Smooth muscle cell (in vitro differentiated cells): ENCODE data around the gene TRIO. TPM values are rescaled to one million over a fixed set of nuclear protein-coding genes. Genes with fewer than 3 reads are reported as not detected.

Experiments used
- DNase-seq: peaks from one replicate; lab custom pipeline; 2025; ENCODE audit not compliant: unreplicated experiment; lab: John Stamatoyannopoulos, UW
- H2AFZ ChIP-seq: fragments of 200-600 bp; sonication (generic); 2 replicates; pipeline ENCODE4 v1.6.0; 2016; ENCODE audit warnings: antibody characterized with exemption, low read depth, mild to moderate bottlenecking
- H3F3A ChIP-seq: fragments of 200-600 bp; sonication (generic); 2 replicates; pipeline ENCODE4 v1.6.0; 2017; ENCODE audit warnings: antibody characterized with exemption, low read depth
- H3K27ac ChIP-seq: fragments of 200-600 bp; sonication (generic); 2 replicates; pipeline ENCODE4 v1.5.1; 2016; ENCODE audit warnings: low read depth, mild to moderate bottlenecking
- H3K27me3 ChIP-seq: fragments of 200-600 bp; sonication (generic); 2 replicates; pipeline ENCODE4 v1.6.1; 2016; ENCODE audit warnings: low read depth, mild to moderate bottlenecking
- H3K36me3 ChIP-seq: fragments of 200-600 bp; sonication (generic); 2 replicates; pipeline ENCODE4 v1.5.1; 2016; ENCODE audit warnings: low read depth
- H3K4me1 ChIP-seq: fragments of 200-600 bp; sonication (generic); 2 replicates; pipeline ENCODE4 v1.5.1; 2016; ENCODE audit warnings: low read depth
- H3K4me2 ChIP-seq: fragments of 200-600 bp; sonication (generic); 2 replicates; pipeline ENCODE4 v1.6.0; 2016; ENCODE audit warnings: mild to moderate bottlenecking
- H3K4me3 ChIP-seq: fragments of 200-600 bp; sonication (generic); 2 replicates; pipeline ENCODE4 v1.5.1; 2016; ENCODE audit warnings: mild to moderate bottlenecking
- H3K79me2 ChIP-seq: fragments of 200-600 bp; sonication (generic); 2 replicates; pipeline ENCODE4 v1.6.0; 2016; ENCODE audit warnings: low read depth, mild to moderate bottlenecking
- H3K9ac ChIP-seq: fragments of 200-600 bp; sonication (generic); 2 replicates; pipeline ENCODE4 v1.6.0; 2016; ENCODE audit warnings: low read depth
- H3K9me3 ChIP-seq: fragments of 200-600 bp; sonication (generic); replicated peaks from 2 replicates; pipeline ENCODE4 v1.5.1; 2016; ENCODE audit warnings: low read depth
- H4K20me1 ChIP-seq: fragments of 200-600 bp; sonication (generic); 2 replicates; pipeline ENCODE4 v1.6.0; 2016; ENCODE audit warnings: low read depth
- CTCF ChIP-seq: fragments of 200-600 bp; sonication (generic); IDR thresholded peaks from 2 replicates; pipeline ENCODE4 v1.5.1; 2017; ENCODE audit warnings: borderline replicate concordance, mild to moderate bottlenecking, antibody characterized with exemption; ENCODE audit not compliant: insufficient read depth, poor library complexity, severe bottlenecking
- WGBS: methylation state at CpG from one replicate; pipeline ENCODE4 v1.1.7; 2016; ENCODE audit warnings: low lambda C conversion rate; 5-methylcytosine and 5-hydroxymethylcytosine counted together
- polyA plus RNA-seq: library from polyadenylated mRNA; unstranded; fragments of >200 nt; fragmentation: Nextera tagmentation; extraction: Ambion mirVana; gene quantifications from 2 replicates; pipeline ENCODE4 v1.2.1, GENCODE V29; 2016
- total RNA-seq: library from RNA; depleted of rRNA; stranded (reverse); fragments of >200 nt; gene quantifications from 2 replicates; pipeline ENCODE4 v1.2.3, GENCODE V29; 2014

TRIO gene
- total and polyA plus RNA-seq, 2 experiments from 2014 or later = 10.2 to 118 TPM

DNA sequence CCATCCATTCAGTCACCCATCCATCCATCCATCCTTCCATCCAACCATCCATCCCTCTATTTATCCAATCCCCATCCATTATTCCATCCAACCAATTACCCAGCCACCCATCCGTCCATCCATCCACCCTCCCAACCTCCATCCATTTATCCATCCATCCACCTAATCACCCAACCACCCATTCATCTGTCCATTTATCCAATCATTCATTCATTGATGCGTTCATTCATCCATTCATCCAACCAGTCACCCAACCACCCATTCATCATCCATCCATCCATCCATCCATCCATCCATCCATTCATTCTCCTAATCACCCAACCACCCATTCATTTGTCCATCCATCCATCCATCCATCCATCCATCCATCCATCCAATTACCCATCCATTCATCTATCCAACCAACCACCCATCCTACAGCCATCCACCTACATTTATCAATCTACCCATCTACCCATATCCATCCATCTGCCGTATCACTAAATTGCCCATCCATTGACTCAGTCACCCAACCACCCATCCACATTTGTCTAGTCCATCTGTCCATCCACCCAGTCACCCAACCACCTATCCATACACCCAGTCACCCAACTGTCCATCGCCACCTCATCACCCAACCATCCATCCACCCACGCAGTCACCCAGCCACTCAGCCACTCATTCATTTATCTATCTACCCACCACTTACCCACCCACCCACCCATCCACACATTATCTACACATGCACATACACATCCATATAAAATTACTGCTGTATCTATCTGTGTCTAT, 165.4 kb downstream of the TRIO start:
- no peak overlapping the region for H3K4me3 ChIP-seq
- no peak overlapping the region for H3K4me2 ChIP-seq
- peaks cover 7% of the 10 kb centered on the region for H3F3A ChIP-seq
- no peaks in the 10 kb centered on the region for H3K27me3 ChIP-seq
- no peak overlapping the region for H2AFZ ChIP-seq
- WGBS = 100% methylated on average over 5 of the region's 5 CpGs
- no peaks in the 10 kb centered on the region for H3K9me3 ChIP-seq
- no peak overlapping the region for H3K9ac ChIP-seq
- H3K27ac ChIP-seq = no peak overlapping the region
- peaks cover 100% of the 10 kb centered on the region for H4K20me1 ChIP-seq
- peaks cover 21% of the 10 kb centered on the region for H3K36me3 ChIP-seq
- DNase-seq = no peak
- no peaks in the 10 kb centered on the region for H3K4me1 ChIP-seq
- H3K79me2 ChIP-seq = peaks cover 22% of the 10 kb centered on the region
- TF ChIP-seq CTCF = no peak

DNA sequence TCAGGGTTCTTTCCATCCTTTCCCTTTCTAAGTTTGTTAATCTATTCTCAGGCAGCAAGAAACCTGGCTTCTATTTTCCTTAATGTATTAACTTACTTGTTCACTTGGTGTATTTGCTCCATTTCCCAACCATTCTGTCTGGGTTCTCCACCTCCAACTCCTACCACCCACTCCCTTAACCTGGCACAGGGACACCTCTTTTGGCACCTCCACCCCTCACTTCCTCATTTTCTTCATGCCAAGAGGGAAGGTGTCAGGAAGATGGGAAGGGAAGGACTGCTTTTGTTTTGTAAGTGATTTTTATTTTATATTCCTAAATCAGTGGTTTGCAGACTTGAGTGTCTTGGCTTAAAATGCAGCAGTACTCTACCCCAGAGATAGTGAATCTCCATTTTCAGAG, 166.1 kb downstream of the TRIO start:
- H3K9me3 ChIP-seq = no peaks in the 10 kb centered on the region
- H3K79me2 ChIP-seq = peaks cover 20% of the 10 kb centered on the region
- H3K4me1 ChIP-seq = no peaks in the 10 kb centered on the region
- no peak overlapping the region for H2AFZ ChIP-seq
- no peak for DNase-seq
- no peak overlapping the region for H3K27ac ChIP-seq
- peaks cover 21% of the 10 kb centered on the region for H3K36me3 ChIP-seq
- H3K4me2 ChIP-seq = no peak overlapping the region
- H4K20me1 ChIP-seq = peaks cover 100% of the 10 kb centered on the region
- H3F3A ChIP-seq = peaks cover 2% of the 10 kb centered on the region
- no peak overlapping the region for H3K9ac ChIP-seq
- no peak overlapping the region for H3K4me3 ChIP-seq
- no peak for TF ChIP-seq CTCF
- no peaks in the 10 kb centered on the region for H3K27me3 ChIP-seq

GRCh38 chr5:14309878-14310531, 166.9 kb downstream of the TRIO start:
- Histone ChIP-seq H3K36me3 (peaks cover 21% of the 10 kb centered on the region), H3K9ac (no peak overlapping the region), H3K27me3 (no peaks in the 10 kb centered on the region), H2AFZ (no peak overlapping the region), H3K27ac (no peak overlapping the region), H3F3A (no peaks in the 10 kb centered on the region), H4K20me1 (peaks cover 95% of the 10 kb centered on the region), H3K4me3 (no peak overlapping the region), H3K79me2 (peaks cover 17% of the 10 kb centered on the region), H3K4me2 (no peak overlapping the region), H3K9me3 (no peaks in the 10 kb centered on the region), H3K4me1 (no peaks in the 10 kb centered on the region)
- WGBS = 93% methylated on average over 8 of the region's 8 CpGs
- DNase-seq = no peak
- no peak for TF ChIP-seq CTCF
